ENCODE measurements around the gene HOXB9.

The HOXB9 gene

DNA sequence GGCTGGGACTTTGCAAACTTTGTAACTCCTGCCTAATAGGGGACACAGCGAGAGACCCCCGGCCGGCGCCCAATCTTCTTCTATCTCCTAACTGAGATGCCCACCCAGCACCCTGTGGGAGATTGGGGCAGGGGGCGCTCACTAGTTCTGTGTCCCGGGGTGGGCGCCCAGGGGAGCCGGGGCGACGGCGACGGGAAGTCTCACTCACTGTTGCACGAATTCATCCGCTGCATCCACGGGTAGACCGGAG, 28.7 kb downstream of the HOXB9 start:
- no peak for DNase-seq (ENCODE audit: low spot score)

DNA sequence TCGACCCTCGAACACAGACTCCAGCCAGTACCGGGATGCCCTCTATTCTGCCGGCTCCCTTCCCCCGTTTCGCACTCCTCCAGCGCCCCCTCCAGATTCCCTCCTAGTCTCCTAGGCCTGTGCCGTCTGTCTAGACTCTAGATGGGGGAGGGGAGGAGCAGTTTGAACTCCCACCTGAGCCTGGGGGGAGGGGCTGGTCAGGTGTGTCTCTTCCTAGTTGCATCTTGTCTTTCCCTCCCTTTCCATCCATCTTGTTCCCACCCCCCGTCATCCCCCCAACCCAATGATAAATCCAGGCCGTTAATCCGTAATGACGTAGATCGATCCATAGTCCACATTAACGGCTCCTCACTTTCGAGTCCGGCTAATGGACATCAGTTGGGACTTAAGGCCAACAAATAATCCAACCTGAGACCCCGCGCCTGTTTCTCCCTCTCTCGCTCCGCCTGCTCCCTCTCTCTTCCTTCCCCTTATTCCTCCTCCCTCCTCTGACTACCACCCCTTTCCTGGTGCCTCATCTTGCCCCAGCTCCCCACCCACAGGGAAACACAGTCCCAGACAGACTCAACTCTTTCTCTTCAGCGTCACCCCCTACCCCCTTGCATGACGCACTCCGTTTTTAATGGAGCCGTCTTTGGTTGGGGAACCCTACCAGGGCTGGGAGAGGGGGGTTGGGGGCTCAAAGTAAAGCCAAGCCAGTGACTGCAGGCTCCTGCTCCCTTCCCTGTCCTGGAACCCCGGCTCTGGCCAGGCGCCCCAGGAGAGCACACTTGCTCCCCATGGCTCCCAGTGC, 29.2 kb downstream of the HOXB9 start:
- peak; percentile 23 for DNase-seq (ENCODE audit: low spot score)

DNA sequence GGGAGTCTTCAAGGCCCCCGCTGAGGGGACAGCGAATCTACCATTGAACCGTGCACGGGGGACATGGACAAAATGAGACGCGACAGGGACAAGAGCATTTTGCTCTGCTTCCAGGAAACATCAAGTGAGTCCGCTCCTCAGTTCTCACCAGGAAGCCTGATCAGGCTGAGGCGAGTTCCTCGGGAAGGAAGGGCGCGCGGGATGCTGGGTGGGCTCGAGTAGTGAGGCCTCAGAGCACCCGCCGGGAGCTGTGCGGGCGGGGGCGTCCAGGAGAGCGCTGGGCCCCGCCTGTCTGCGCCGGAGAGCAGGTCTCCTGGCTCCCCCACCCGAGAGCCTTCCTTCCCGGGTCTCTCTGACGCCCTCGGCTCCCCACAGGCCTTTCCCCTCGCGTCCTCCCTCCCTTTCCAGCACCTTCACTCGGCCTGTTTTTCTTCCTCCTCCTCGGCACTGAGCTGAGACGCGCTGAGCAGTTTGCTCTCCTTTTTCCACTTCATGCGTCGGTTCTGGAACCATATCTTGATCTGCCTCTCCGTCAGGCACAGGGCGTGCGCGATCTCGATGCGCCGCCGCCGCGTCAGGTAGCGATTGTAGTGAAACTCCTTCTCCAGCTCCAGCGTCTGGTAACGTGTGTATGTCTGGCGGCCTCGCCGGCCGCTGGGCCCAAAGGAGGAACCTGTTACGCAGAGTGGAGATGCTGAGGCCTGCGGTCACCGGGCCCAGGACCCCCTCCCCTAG, 30.0 kb downstream of the HOXB9 start:
- no peak for DNase-seq (ENCODE audit: low spot score)

DNA sequence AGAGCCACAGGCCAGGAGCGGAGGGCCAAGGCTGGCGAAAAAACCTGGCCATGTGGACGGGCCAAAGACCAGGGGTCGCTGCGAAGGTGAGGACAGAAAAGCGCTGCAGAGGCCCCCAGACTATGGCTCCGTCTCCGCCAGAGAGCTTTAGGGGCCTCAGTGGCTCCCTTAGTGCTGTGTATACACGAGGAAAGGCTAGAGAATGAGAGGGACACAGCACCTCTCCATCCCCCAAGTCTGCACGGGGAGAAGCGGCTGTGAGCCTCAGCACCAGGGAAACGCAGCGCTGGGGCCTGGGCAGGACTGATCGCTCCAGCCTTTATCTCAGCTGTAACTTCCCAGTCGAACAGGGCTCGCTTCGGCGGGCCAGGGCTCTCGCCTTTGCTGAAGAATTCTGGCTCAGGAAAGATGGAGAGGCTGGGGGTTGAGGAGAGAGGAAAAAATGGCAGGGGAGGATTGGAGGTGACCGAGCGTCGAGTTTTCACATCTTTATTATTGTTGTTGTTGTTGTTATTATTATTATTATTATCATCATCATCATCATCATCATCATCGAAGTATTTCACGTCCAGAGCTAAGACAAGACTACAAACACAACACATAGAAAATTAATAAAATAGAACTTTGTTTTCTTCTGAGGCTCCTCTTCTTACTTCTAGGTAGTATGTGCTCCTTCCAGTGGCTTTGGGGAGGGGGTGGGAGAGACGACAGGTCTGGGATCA, 30.7 kb downstream of the HOXB9 start:
- DNase-seq (ENCODE audit: low spot score): no peak

DNA sequence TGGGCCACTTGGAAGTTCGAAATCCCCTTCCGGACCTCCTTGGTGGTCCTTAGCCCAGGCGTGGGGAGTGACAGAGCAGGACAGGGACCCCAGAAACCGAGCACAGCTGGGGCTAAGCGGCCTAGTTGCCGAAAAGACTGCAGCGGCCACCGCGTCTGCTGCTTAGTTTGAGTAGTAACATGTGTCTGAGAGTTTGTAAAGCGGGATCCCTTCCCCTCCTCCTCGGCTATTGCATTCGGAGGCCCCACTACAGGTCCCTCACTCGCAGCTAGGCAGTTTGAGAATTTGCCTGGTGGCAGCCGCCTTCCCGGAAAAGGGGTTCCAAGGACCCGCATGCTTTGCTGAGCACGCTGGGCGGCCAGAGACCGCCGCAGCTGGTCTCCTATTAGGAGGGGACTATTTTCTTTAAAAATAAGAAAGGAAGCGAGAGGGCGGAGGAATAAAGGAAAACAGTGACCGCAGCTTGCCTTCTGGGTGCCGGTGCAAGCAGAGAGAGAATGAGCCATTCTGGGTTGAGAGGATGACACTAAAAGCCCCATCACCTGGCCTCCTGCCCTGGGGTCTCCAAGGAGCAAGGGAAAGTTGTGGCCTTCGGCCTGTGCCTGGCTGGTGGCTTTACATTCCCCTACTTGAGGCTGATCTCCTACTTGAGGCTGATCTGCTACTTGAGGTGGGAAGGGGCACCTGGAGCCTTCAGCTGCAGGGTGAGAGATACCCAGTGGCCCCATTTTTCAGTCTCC, 31.4 kb downstream of the HOXB9 start:
- DNase-seq (ENCODE audit: low spot score): no peak

DNA sequence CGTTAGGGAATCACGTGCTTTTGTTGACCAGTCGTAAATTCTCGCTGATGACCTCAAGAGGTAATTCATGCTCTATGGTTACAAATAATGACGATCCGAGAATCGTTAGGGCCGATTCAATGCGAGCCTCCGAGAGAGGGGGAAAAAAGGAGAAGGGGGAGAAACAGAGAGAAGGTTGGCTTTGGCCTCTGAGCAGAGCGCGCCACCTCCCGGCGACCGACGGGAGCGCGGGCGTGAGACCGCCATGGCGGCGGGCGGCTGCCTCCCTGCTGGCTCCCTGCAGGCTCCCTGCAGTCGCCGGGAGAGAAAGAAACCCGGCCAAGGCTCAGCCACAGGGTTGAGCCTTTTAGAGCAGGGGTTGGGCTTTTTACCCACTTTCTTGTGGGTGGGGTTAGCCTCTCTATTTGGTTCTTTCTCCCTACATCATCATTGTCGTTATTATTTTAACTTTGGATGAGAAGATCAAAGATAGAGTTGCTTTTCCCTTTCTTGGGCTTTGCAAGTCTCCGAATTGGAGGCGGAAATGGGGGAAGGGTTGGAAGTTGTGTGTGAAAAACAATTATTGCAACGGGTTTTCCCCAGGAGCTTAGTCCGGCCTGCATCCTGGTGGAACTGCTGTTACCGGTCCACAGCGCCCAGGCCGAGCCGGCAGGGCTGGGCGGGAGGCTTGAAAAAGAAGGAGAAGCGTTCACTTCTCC, 32.2 kb downstream of the HOXB9 start:
- DNase-seq (ENCODE audit: low spot score): peak; percentile 91

DNA sequence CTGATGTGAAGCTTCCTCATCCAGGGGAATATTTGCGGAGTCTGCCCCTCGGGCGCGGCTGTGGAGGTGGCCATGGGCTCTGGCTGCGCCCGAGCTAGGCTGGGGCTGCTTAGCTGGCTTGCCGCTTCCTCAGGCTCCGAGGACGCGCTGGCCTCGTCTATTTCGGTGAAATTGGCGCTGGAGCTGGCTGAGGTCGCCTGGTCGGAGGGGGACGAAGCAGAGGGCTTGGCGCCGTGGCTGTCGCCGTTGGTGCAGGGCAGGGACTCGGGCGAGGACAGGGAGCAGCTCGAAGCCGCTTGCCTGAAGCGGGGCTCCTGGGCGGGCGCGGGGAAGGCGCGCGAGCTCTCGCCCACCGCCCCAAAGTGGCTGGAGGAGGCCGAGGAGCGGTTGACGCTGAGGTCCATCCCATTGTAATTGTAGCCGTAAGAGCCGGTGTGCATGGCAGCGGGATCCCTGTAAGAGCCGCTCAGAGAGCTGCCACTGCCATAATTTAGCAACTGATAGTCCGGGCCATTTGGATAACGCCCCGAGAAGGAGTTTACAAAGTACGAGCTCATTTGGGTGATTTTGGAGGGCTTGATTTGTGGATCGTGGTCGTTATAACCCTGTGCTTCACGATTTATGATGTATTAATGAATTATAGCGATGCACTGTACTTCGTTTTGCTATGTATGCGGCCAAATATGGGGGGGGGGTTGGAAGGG, 32.9 kb downstream of the HOXB9 start, which contains the start of gene HOXB5:
TSS of gene HOXB5 (minus strand) at position 654 of the 704 bp plus-strand sequence. CDS start at position 557, 97 bp downstream.
- no peak for DNase-seq (ENCODE audit: low spot score)

DNA sequence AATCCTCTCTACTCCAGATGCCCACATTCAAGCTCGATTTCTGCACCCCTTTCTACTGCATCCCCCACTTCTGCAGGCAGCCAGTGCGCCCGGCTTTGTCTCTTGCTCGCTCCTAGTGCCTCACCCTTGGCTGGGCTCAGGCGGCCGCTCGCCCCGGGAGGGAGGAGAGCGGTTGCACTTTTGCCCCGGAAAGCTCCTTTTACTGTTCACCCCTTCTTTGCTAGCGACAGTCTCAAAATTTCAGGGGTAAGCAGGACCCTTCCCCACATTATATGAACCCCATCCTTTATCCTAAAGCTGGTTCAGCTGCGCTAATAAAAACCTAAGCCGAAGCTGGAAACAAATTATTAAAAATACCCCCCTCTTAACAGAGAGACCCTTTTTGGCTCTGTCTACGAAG, 33.6 kb downstream of the HOXB9 start:
- no peak for DNase-seq (ENCODE audit: low spot score)

DNA sequence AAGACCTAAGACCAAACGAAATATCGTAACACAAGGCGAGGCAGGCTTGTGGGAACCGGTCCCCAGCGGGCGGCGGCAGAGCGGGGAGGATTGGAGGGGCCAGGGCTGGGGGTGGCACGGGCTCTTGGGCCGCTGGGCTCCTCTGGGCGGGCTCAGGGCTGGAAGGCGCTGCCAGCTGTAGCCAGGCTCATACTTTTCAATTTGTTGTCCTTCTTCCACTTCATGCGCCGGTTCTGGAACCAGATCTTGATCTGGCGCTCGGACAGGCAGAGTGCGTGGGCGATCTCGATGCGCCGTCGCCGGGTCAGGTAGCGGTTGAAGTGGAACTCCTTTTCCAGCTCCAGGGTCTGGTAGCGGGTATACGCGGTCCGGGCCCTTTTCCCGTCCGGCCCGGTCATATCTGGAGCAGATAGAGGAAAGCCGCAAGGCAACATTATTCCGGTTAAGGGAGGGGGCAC, 34.1 kb downstream of the HOXB9 start:
- no peak for DNase-seq (ENCODE audit: low spot score)

DNA sequence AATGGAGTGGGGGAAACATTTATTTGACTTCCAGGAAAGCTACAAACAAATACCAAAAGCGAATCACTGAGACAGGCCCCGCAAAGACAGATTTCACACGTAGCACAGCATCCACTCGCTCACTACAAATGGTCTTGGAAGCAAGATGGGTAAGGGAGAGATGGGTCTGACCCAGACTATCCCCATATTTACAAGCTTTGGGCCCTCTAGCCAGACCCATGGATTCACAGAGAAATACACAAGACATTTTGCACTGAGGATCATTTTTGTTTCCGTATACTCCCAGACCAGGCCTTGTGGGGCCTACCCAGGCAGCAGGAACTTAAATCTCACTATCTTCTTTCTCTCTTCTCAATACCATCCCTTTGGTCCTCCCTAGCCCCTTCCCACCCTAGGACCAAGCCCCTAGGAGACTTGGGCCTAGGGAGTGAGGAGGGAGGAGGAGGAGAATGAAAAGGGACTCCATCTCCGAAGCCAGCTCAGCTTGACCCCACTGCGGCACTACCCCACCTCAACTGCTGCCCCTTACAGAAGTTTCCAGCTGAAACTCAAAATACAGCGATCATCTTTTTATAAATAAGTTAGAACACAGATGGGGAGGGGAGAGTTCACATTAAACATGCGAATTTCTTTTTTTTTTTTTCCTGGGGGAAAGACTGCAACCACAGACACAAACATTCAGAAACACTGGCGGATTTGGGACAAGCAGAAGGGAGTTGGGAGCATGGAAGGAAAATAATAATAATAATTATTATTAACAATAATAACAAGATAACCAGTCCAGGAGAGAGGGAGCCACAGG, 34.7 kb downstream of the HOXB9 start:
- no peak for DNase-seq (ENCODE audit: low spot score)

DNA sequence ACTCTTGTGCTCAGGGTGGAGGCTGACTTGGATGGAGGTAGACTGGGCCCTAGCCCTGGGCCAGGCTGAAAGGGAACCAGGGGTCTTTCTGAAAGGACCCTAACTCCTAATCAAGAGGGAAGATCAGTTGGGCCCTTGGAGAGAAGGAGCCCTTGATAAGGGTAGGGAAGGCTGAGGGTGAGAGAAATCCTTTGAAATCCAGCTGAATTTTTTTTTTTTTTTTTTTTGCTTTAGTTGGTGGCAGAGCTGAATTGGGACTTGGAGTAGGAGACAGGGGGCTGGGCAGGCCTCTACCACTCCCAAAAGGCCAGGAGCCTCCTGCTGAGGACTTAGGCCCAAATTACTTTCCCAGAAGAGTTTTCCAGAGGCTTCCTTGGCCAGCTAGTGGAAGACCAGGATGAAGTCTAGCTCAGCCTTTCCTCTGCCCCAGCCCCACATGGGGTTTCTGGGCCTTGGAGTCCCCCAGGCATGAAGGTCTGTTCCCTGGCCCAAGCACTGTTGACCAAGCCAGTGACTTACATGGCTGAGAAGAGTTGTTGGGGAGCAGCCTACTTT, 35.5 kb downstream of the HOXB9 start:
- no peak for DNase-seq (ENCODE audit: low spot score)

DNA sequence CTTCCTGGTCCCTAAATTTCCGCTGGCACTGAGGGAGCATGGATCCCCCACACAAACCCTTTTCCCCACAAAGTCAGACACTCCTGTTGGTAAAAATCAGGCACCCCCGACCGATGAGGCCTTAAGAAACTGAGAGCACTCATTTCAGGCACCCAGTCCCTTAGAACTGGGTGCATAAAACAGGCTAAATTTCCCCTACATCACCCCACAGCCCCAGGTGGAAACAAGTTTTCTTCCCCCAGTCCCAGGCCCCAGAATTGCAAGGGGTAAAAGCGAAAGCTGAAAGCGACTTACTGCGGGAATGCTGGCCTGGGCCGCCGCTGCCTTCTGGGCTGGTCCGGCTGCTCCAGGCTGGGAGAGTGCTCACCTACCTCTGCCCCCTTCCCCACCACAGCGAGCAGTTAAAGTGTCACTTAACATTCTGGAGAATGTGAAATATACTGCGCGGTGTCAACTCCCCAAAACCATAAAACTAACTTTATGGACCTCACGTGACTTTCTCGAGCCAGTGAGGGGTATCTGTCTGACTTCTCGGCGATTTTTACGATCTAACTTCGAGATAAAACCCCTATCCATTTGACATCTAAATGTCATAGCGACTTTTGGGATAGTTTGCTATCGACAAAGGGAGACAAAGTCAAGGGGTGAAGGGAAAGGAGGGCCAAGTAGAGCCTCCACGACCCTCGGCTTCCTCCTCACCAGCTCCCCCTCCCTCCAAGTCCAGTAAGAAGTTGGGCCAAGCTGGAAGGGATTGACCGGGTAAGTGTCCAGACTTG, 36.1 kb downstream of the HOXB9 start, which contains the start of gene HOXB3:
TSS of gene HOXB3 (minus strand) at position 411 of the 776 bp plus-strand sequence. CDS start 37,767 bp downstream, outside the sequence.
- no peak for DNase-seq (ENCODE audit: low spot score)

DNA sequence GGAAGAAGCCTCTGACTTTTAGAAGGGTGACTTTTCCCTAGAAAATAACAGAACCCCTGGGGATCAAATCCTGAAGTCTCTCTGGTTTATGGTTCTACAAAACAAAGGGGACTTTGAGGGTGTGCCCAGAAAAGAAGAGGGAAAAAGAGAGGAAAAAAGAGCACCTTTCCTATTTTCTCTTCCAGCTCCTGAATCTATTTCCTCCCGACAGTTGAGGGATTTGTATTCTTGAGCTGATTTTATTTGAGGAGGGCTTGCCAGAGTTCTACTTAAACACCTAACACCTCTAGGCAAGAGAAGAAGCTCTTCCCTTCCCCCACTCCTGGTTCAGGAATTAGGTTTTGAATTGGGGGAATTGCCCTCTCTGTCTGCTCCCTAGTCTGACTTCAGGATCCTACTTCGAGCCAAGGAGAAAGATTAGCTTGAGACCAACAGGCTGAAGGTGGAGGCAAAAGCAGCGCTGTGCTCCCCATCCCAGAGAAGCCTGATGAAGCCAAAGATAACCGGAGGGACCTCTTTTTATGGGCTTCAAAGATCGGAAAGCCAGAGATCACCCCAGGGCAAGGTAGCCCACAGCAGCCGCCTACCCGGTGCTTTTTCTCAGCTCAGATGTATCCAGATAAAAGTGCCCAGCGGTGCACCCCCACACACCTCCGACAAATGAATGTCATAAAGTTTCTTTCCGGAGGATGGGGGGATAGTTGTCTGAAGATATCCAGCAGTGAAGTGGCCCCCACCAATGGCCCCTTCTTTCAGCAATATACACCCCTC, 36.9 kb downstream of the HOXB9 start:
- no peak for DNase-seq (ENCODE audit: low spot score)

DNA sequence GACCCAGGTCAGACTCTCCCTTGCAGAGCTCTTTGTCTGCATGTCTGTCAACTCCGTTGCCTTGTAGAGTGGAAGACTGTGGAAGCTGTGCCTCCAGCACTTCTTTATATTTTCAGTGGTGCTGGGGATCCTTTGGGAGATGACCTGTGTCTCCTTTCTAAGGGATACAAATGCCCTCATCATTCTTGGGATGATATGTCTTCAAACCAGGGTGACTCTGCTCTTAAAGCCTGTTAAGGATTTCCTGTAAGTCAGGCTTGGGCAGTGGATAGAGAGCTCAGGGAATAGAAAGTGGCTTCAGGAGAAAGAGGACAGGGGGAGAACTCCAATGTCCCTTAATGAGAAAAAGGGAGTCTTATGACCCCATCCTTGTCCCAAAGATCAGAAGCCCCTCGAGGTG, 37.6 kb downstream of the HOXB9 start:
- DNase-seq (ENCODE audit: low spot score): no peak

DNA sequence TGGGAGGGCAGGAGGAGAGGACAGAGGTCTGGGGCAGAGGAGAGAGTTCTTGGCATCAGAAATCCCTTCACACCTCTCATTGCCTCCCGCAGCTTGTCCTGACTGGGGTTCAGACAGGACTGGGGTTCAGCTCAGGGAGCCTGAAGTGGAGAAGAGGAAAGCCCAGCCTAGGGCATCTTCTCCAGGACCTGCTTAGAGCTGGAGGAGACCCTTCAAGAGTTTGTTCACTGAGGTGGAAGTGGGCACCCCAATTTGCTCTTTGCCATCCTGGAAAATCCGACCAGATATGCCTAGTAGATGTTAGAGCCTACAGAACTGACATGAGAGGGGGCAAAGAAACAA, 38.1 kb downstream of the HOXB9 start:
- no peak for DNase-seq (ENCODE audit: low spot score)

DNA sequence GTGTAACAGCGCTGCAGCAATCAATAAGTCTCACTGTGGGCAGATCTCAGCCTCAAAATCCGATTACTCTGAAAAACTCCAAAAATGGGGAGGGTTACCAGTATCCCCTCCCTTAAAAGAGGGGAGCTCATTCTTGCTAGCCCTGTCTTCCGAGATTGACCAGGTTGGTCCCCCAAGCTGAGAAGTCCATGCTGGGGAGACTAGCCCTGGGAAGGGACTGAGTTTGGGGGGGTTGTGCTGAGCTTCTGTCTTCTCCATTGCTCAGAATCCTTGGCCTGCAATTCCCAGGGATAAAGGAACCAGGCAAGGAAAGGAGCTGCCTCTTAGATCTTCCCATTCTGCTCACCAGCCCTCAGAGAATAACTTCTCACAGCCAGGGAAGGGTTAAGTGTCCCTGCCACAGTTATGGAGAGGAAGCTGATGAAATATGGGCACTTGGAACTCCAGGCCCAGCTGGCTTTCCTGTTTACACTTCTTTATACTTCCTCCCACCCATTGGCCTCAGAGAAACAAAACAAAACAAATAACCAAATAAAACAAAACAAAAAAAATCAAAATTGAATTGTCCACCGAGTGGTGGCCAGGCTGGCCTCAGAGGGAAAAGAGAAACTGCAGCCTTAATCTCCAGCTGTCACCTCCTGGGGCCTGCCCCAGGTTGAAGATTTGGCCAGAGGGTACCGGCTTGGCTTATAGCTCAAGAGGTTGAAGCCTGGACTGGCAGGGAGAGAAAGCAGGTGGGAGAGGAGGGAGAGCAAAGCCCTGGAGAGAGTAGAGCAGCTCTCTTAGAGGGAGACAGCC, 38.7 kb downstream of the HOXB9 start:
- no peak for DNase-seq (ENCODE audit: low spot score)

All from GM03348 (cell line).